ENCODE data around the gene NFIB.

The NFIB gene

DNA sequence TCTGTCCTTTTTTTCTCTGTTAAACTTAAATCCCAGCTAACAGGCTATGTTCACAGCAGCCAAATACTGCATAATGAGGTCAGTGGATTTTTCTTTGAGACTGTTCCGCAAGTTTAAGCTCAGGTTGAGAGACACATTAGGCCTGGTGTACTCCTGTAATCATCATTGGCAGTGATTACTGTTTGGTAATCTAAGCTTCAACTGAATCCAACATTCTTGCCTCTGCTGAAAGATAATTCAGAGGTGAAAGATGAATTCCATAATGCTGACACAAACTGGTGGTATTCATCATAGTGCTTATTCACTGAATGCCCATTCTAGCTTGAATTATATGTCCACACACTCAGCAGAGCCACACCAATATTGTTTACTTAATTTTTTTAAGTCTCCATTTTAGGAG, 108.5 kb downstream of the NFIB start:
- TF ChIP-seq ZNF274 (IDR thresholded peaks at IDR 0.05; ENCODE audit: low read depth, low read length) (no peak), SUZ12 (IDR thresholded peaks at IDR 0.05; ENCODE audit: extremely low read depth, insufficient read depth, insufficient read length) (no peak), YY1 (IDR thresholded peaks at IDR 0.05; ENCODE audit: insufficient read depth, insufficient read length) (no peak)
- Histone ChIP-seq H3K36me3 (ENCODE audit: insufficient read depth, insufficient read length, low read length) (no peaks in the 10 kb centered on the region), H3K27me3 (ENCODE audit: insufficient read depth, insufficient read length) (no peaks in the 10 kb centered on the region), H3K4me1 (ENCODE audit: insufficient read depth, insufficient read length) (no peaks in the 10 kb centered on the region), H3K9me3 (ENCODE audit: insufficient read depth, low read length) (no peaks in the 10 kb centered on the region), H3K4me3 (ENCODE audit: insufficient read length, low read depth) (no peak overlapping the region), H3K9ac (ENCODE audit: insufficient read length, low read depth) (no peak overlapping the region)
- DNase-seq (ENCODE audit: low read depth, low spot score): no peak

DNA sequence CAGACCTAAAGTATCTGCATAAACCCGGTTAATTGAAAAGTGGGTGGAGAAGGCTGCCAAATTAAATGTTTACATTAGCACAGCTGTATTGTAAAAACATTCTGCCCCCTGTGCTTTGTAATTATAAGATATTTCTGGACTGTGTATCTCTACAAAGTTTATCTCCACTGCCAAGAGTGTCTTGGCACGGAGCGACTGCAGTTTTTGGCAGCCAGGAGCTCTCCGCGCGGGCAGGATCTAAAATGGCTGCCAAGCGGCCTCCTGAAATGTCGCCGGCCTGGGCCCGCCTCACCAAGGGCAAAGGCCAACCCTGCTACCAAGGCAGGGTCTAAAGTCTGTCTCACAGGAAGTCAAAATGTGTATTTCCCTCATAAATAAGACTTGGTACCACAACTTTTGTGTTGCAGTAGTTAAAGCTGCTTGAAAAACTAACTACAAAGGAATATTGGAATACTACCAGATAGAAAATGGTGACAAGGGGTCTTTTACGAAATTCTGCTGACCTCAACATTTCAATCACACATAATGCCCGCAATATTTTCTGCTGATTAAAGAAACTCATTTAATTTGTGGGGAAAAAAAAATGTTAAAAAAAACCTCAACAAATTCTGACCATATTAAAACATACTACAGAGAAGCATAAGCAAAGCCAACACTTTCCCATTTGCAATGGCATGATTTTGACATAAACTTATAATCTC, 110.4 kb downstream of the NFIB start:
- DNase-seq (ENCODE audit: low read depth, low spot score): no peak
- TF ChIP-seq YY1 (IDR thresholded peaks at IDR 0.05; ENCODE audit: insufficient read depth, insufficient read length) (no peak), ZNF274 (IDR thresholded peaks at IDR 0.05; ENCODE audit: low read depth, low read length) (no peak), SUZ12 (IDR thresholded peaks at IDR 0.05; ENCODE audit: extremely low read depth, insufficient read depth, insufficient read length) (no peak)
- Histone ChIP-seq H3K4me3 (ENCODE audit: insufficient read length, low read depth) (no peak overlapping the region), H3K36me3 (ENCODE audit: insufficient read depth, insufficient read length, low read length) (no peaks in the 10 kb centered on the region), H3K9me3 (ENCODE audit: insufficient read depth, low read length) (no peaks in the 10 kb centered on the region), H3K27me3 (ENCODE audit: insufficient read depth, insufficient read length) (no peaks in the 10 kb centered on the region), H3K4me1 (ENCODE audit: insufficient read depth, insufficient read length) (no peaks in the 10 kb centered on the region), H3K9ac (ENCODE audit: insufficient read length, low read depth) (no peak overlapping the region)

DNA sequence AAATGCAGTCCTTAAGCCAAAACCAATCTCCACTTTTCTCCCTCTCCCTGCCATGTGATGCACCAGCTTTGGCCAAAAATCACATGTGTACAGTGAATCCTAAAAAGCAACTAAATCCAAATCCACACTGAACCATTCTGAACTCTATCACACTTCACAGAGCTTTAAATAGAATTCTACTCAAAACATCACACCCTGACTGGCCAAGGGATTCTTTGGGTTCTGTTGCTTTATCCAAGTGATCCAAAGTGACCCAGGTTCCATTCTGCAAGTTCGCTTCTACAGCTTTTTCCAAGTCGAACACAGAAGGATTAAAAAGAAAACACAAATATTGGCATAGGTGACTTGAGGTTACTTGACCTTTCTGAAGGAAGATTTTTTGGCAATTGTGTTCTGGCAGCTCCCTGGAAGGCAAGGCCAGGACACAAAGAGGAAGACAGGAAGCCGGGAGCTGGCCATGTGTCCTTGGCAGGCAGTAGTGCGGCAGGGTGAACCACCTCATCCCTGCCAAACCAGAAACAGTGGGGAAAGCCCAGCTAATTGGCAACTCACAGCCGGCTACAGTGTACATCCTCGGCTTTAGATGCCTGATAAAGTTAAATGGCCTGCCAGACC, 115.0 kb downstream of the NFIB start:
- Histone ChIP-seq H3K9ac (ENCODE audit: insufficient read length, low read depth) (no peak overlapping the region), H3K27me3 (ENCODE audit: insufficient read depth, insufficient read length) (no peaks in the 10 kb centered on the region), H3K4me1 (ENCODE audit: insufficient read depth, insufficient read length) (no peaks in the 10 kb centered on the region), H3K36me3 (ENCODE audit: insufficient read depth, insufficient read length, low read length) (no peaks in the 10 kb centered on the region), H3K9me3 (ENCODE audit: insufficient read depth, low read length) (no peaks in the 10 kb centered on the region), H3K4me3 (ENCODE audit: insufficient read length, low read depth) (no peak overlapping the region)
- TF ChIP-seq ZNF274 (IDR thresholded peaks at IDR 0.05; ENCODE audit: low read depth, low read length) (no peak), YY1 (IDR thresholded peaks at IDR 0.05; ENCODE audit: insufficient read depth, insufficient read length) (no peak), SUZ12 (IDR thresholded peaks at IDR 0.05; ENCODE audit: extremely low read depth, insufficient read depth, insufficient read length) (no peak)
- DNase-seq (ENCODE audit: low read depth, low spot score): no peak

DNA sequence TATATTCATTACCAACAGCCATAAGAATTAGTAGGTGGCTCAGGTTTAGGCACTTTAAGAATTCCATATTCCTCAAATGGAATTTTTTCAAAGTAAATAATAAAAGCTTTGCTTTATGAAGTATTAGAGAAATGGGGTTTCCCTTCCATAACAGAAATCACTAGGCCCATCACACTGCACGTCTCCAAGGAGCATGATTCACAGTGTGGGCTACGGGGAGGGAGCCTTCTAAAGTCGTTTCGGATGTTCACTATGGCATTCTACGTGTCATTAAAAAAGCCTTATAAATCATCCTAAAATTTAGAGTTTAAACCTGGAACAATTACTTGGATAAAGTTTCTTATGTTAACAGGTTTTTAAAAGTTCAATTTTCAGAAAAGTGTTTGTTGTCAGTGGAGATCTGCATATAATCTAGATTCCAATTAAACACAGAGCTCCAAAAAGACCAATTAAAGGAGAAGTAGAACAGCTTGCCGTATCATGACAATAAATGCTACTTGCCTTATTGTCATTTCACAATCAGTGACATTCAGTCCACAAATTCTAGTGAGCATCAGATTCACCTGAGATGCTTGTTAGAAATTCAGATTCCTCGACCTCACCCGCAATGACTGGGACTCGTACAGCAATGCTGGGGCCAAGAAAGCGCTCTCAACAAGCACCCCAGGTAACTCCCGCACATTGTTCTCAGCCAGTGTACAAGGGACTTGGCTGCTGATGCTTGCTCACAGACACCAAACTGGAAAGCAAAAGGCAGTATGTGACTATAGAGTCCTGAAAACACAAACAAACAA, 115.7 kb downstream of the NFIB start:
- Histone ChIP-seq H3K9me3 (ENCODE audit: insufficient read depth, low read length) (no peaks in the 10 kb centered on the region), H3K27me3 (ENCODE audit: insufficient read depth, insufficient read length) (no peaks in the 10 kb centered on the region)

DNA sequence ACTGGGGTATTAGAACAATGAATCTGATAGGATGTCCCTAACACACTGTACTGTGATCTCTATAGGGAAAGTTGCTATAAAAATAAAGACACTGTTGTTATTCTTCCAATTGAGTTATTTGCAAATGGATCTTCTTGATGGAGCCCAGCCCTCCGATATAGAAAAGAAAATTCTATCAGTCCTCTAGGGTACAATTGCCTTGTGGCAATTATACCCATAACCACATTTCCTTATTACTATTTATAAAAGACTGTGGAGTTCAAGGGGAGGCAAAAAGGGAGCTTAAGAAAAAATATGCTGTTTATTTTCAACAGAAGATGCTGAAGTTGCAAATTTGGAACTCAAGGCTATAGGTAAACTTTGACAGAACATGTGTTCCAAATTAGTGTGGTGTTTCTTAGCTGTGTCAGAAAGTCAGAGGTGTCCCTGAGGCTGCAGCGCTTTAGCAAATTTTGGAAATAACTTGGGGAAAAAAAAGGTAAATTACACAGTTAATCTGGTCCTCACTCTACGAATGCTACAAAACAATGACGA, 116.5 kb downstream of the NFIB start:
- no peaks in the 10 kb centered on the region for H3K36me3 ChIP-seq (ENCODE audit: insufficient read depth, insufficient read length, low read length)
- DNase-seq (ENCODE audit: low read depth, low spot score): no peak
- no peak overlapping the region for H3K9ac ChIP-seq (ENCODE audit: insufficient read length, low read depth)
- no peak for TF ChIP-seq ZNF274 (IDR thresholded peaks at IDR 0.05; ENCODE audit: low read depth, low read length)
- TF ChIP-seq SUZ12 (IDR thresholded peaks at IDR 0.05; ENCODE audit: extremely low read depth, insufficient read depth, insufficient read length): no peak
- TF ChIP-seq YY1 (IDR thresholded peaks at IDR 0.05; ENCODE audit: insufficient read depth, insufficient read length): no peak
- H3K4me3 ChIP-seq (ENCODE audit: insufficient read length, low read depth): no peak overlapping the region
- H3K4me1 ChIP-seq (ENCODE audit: insufficient read depth, insufficient read length): no peaks in the 10 kb centered on the region
- no peaks in the 10 kb centered on the region for H3K27me3 ChIP-seq (ENCODE audit: insufficient read depth, insufficient read length)
- H3K9me3 ChIP-seq (ENCODE audit: insufficient read depth, low read length): no peaks in the 10 kb centered on the region

More for the DNA sequence above, 115.7 kb downstream of the NFIB start:
- no peaks in the 10 kb centered on the region for H3K36me3 ChIP-seq (ENCODE audit: insufficient read depth, insufficient read length, low read length)
- H3K4me3 ChIP-seq (ENCODE audit: insufficient read length, low read depth): no peak overlapping the region
- no peak overlapping the region for H3K9ac ChIP-seq (ENCODE audit: insufficient read length, low read depth)
- DNase-seq (ENCODE audit: low read depth, low spot score): no peak
- TF ChIP-seq ZNF274 (IDR thresholded peaks at IDR 0.05; ENCODE audit: low read depth, low read length) (no peak), YY1 (IDR thresholded peaks at IDR 0.05; ENCODE audit: insufficient read depth, insufficient read length) (no peak), SUZ12 (IDR thresholded peaks at IDR 0.05; ENCODE audit: extremely low read depth, insufficient read depth, insufficient read length) (no peak)
- no peaks in the 10 kb centered on the region for H3K4me1 ChIP-seq (ENCODE audit: insufficient read depth, insufficient read length)

DNA sequence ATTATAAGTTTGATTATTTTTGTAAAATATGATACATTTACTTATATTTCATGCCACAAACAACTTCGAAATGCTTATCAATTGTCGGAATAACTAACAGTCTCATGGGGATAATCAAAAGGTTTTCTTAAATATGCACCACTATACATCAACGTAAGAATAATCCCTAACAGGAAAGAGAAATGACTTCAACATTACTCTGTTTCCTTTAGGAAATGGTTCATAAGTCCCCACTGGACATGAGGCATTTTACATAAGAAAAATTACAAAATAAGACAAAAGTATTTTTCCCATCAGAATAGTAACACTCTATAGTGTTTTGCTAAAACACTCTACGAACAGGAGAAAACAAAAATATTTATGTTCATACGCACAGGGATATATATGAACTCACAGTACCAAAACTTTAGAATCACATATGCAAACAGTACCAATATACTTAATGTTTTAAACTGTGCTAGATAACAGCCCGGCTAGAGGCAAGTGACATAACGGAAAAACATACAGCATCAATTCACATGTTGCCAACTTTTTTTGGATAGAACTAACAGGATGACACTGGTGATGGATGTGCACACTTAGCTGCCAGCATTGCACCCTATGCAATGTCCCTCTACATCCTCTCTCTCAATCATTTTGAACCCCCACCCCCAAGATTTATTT, 120.5 kb downstream of the NFIB start:
- TF ChIP-seq YY1 (IDR thresholded peaks at IDR 0.05; ENCODE audit: insufficient read depth, insufficient read length) (no peak), SUZ12 (IDR thresholded peaks at IDR 0.05; ENCODE audit: extremely low read depth, insufficient read depth, insufficient read length) (no peak), ZNF274 (IDR thresholded peaks at IDR 0.05; ENCODE audit: low read depth, low read length) (no peak)
- H3K9ac ChIP-seq (ENCODE audit: insufficient read length, low read depth): no peak overlapping the region
- DNase-seq (ENCODE audit: low read depth, low spot score): no peak
- no peaks in the 10 kb centered on the region for H3K36me3 ChIP-seq (ENCODE audit: insufficient read depth, insufficient read length, low read length)
- H3K9me3 ChIP-seq (ENCODE audit: insufficient read depth, low read length): no peaks in the 10 kb centered on the region
- H3K27me3 ChIP-seq (ENCODE audit: insufficient read depth, insufficient read length): no peaks in the 10 kb centered on the region
- no peaks in the 10 kb centered on the region for H3K4me1 ChIP-seq (ENCODE audit: insufficient read depth, insufficient read length)
- H3K4me3 ChIP-seq (ENCODE audit: insufficient read length, low read depth): no peak overlapping the region

Measured in NT2/D1 (cell line).